CD14-positive monocyte (primary cell): ENCODE results near the gene ZDHHC11. TPM values are rescaled to one million over a fixed set of nuclear protein-coding genes. Genes with fewer than 3 reads are reported as not detected.
"Not testable (repeated sequence)": the region's sequence is repeated elsewhere in the genome, so short reads cannot be mapped to it uniquely, and the experiment has no call there.

Experiments
- DNase-seq, 3 donors: peaks; one replicate each; pipeline ENCODE4 v3.0.0-alpha.2; 2011 to 2022
- H2AFZ ChIP-seq: 2 replicates; pipeline ENCODE4 v1.6.0; 2012; ENCODE audit warnings: mild to moderate bottlenecking, low read depth, low read length, inconsistent platforms; ENCODE audit not compliant: insufficient read depth, poor library complexity, severe bottlenecking
- H3K27ac ChIP-seq, 2 donors: 1 replicate in 1 of 2; 2 replicates in 1 of 2; pipeline ENCODE4 v1.5.1; 2012 to 2013; ENCODE audit warnings: low read length in 2 of 2, control low read depth in 1 of 2, inconsistent platforms in 1 of 2, low read depth in 1 of 2, mild to moderate bottlenecking in 1 of 2
- H3K27me3 ChIP-seq, 2 donors: one replicate each; pipeline versions ENCODE4 v1.6.0 to v1.6.1; 2011 to 2013; ENCODE audit warnings: low read length in 2 of 2; ENCODE audit not compliant: control insufficient read depth in 2 of 2, insufficient read depth in 2 of 2
- H3K36me3 ChIP-seq, 2 donors: replicated peaks in 1 of 2; 1 replicate in 1 of 2; 2 replicates in 1 of 2; pipeline versions ENCODE4 v1.5.1 to v1.6.1; 2012 to 2013; ENCODE audit warnings: low read length in 2 of 2, control low read depth in 1 of 2, inconsistent platforms in 1 of 2, mild to moderate bottlenecking in 1 of 2; ENCODE audit not compliant: insufficient read depth in 2 of 2, control insufficient read depth in 1 of 2
- H3K4me1 ChIP-seq, 2 donors: 1 replicate in 1 of 2; 2 replicates in 1 of 2; pipeline versions ENCODE4 v1.5.1 to v1.6.1; 2012 to 2013; ENCODE audit warnings: low read length in 2 of 2, control low read depth in 1 of 2, inconsistent platforms in 1 of 2, mild to moderate bottlenecking in 1 of 2, moderate library complexity in 1 of 2; ENCODE audit not compliant: insufficient read depth in 2 of 2, control insufficient read depth in 1 of 2
- H3K4me2 ChIP-seq: replicated peaks from 2 replicates; pipeline ENCODE3; 2012; ENCODE audit warnings: low read length, moderate library complexity, mild to moderate bottlenecking; ENCODE audit not compliant: poor library complexity, severe bottlenecking; ENCODE audit errors: extremely low read depth
- H3K4me3 ChIP-seq, 3 experiments: fragments of 200-600 bp in 1 of 3; sonication (generic) in 1 of 3; replicated peaks in 1 of 3; 1 replicate in 2 of 3; 2 replicates in 1 of 3; pipeline ENCODE4 v1.5.1; 2011 to 2013; ENCODE audit warnings: low read length in 3 of 3, mild to moderate bottlenecking in 3 of 3, control low read depth in 2 of 3, low read depth in 2 of 3, inconsistent platforms in 1 of 3, moderate library complexity in 1 of 3
- H3K79me2 ChIP-seq: 2 replicates; pipeline ENCODE4 v1.6.0; 2012; ENCODE audit warnings: mild to moderate bottlenecking, control low read depth, inconsistent platforms, low read length, moderate library complexity; ENCODE audit not compliant: insufficient read depth
- H3K9ac ChIP-seq: 2 replicates; pipeline ENCODE4 v1.6.0; 2017; ENCODE audit warnings: low read length, mild to moderate bottlenecking; ENCODE audit not compliant: insufficient read depth, poor library complexity, severe bottlenecking
- H3K9me3 ChIP-seq, 2 donors: replicated peaks in 1 of 2; 1 replicate in 1 of 2; 2 replicates in 1 of 2; pipeline versions ENCODE4 v1.5.1 to v1.6.1; 2012 to 2013; ENCODE audit warnings: low read length in 2 of 2, control low read depth in 1 of 2; ENCODE audit not compliant: control insufficient read depth in 1 of 2, insufficient read depth in 1 of 2
- H4K20me1 ChIP-seq: 2 replicates; pipeline ENCODE4 v1.6.0; 2012; ENCODE audit warnings: mild to moderate bottlenecking, low read length, control low read depth, moderate library complexity; ENCODE audit not compliant: insufficient read depth
- H3K27ac Mint-ChIP-seq, 7 donors: one replicate each; pipeline ENCODE4 v1.8.0; 2020; ENCODE audit warnings: mild to moderate bottlenecking in 7 of 7, mixed read lengths in 7 of 7, moderate library complexity in 6 of 7, inconsistent platforms in 2 of 7
- H3K27me3 Mint-ChIP-seq, 3 donors: one replicate each; pipeline ENCODE4 v1.8.0; 2021 to 2022; ENCODE audit warnings: low read depth in 3 of 3, mild to moderate bottlenecking in 3 of 3, mixed read lengths in 3 of 3, moderate library complexity in 3 of 3, inconsistent platforms in 1 of 3
- H3K36me3 Mint-ChIP-seq, 2 donors: one replicate each; pipeline ENCODE4 v1.8.0; 2020; ENCODE audit warnings: mixed read lengths in 2 of 2, inconsistent platforms in 1 of 2, mild to moderate bottlenecking in 1 of 2
- H3K4me1 Mint-ChIP-seq: one replicate; pipeline ENCODE4 v1.8.0; 2020; ENCODE audit warnings: mild to moderate bottlenecking, mixed read lengths
- H3K4me3 Mint-ChIP-seq, 2 donors: one replicate each; pipeline ENCODE4 v1.8.0; 2020; ENCODE audit warnings: mild to moderate bottlenecking in 2 of 2, mixed read lengths in 2 of 2, moderate library complexity in 1 of 2
- H3K9me3 Mint-ChIP-seq, 7 donors: one replicate each; pipeline ENCODE4 v1.8.0; 2020 to 2022; ENCODE audit warnings: mixed read lengths in 7 of 7, mild to moderate bottlenecking in 6 of 7, moderate library complexity in 6 of 7, inconsistent platforms in 2 of 7
- WGBS: methylation state at CpG from one replicate; pipeline ENCODE4 v1.1.5; 2013; ENCODE audit warnings: missing lambda C conversion rate; ENCODE audit not compliant: insufficient coverage; 5-methylcytosine and 5-hydroxymethylcytosine counted together
- intact Hi-C, 2 donors: fragments of 100-400 bp; cut with micrococcal nuclease; formaldehyde crosslinking; loops; one replicate each; pipeline versions ENCODE4 v1.15.0 to v1.15.1; 2023
- polyA plus RNA-seq, 3 donors: library from polyadenylated mRNA; depleted of rRNA in 1 of 3; unstranded in 2 of 3; stranded (reverse) in 1 of 3; fragments of 300-500 nt in 2 of 3; fragments of >200 nt in 1 of 3; fragmentation: Illumina TruSeq in 2 of 3; gene quantifications; 1 replicate in 2 of 3; 2 replicates in 1 of 3; pipeline ENCODE4 v1.2.3, GENCODE V29; 2012 to 2021

The ZDHHC11 gene
- polyA plus RNA-seq, 3 donors, result 1.8 TPM; not detected in 2

- H3K9ac ChIP-seq, H3K9me3 Mint-ChIP-seq, intact Hi-C loops, H3K27ac ChIP-seq, DNase-seq, H3K4me1 Mint-ChIP-seq, H2AFZ ChIP-seq, H4K20me1 ChIP-seq, H3K79me2 ChIP-seq, H3K27ac Mint-ChIP-seq, H3K4me2 ChIP-seq, H3K9me3 ChIP-seq, H3K36me3 Mint-ChIP-seq, H3K4me1 ChIP-seq, H3K4me3 Mint-ChIP-seq, H3K36me3 ChIP-seq, H3K4me3 ChIP-seq: not testable (repeated sequence)
- peaks cover 10 to 27% (median 17%) of the 10 kb centered on the region in 3 donors for H3K27me3 Mint-ChIP-seq
- 97% methylated on average over 14 of the region's 17 CpGs for WGBS
- peaks cover 2 to 13% of the 10 kb centered on the region in 2 donors for H3K27me3 ChIP-seq
Observed at GRCh38 chr5:780571-780970, 70.2 kb downstream of the ZDHHC11 start.

- H3K9me3 ChIP-seq, H3K36me3 ChIP-seq, H3K4me1 ChIP-seq, H3K27me3 ChIP-seq, H3K79me2 ChIP-seq, H4K20me1 ChIP-seq, H3K36me3 Mint-ChIP-seq, DNase-seq, H3K4me1 Mint-ChIP-seq, H2AFZ ChIP-seq, H3K4me2 ChIP-seq, H3K4me3 Mint-ChIP-seq, H3K4me3 ChIP-seq, intact Hi-C loops, H3K9ac ChIP-seq, H3K27ac Mint-ChIP-seq, H3K9me3 Mint-ChIP-seq, H3K27ac ChIP-seq: not testable (repeated sequence)
- peaks cover 4 to 12% (median 9%) of the 10 kb centered on the region in 3 donors for H3K27me3 Mint-ChIP-seq
- 90% methylated on average over 2 of the region's 9 CpGs for WGBS
Observed at GRCh38 chr5:778967-779366, 71.8 kb downstream of the ZDHHC11 start.

- intact Hi-C loops, H3K27ac Mint-ChIP-seq, H3K27me3 Mint-ChIP-seq, H3K4me3 Mint-ChIP-seq, H3K4me2 ChIP-seq, DNase-seq, H3K9me3 Mint-ChIP-seq, H2AFZ ChIP-seq, H3K4me1 ChIP-seq, H3K9ac ChIP-seq, H3K36me3 Mint-ChIP-seq, H3K9me3 ChIP-seq, H3K4me1 Mint-ChIP-seq, H3K36me3 ChIP-seq, H3K27ac ChIP-seq, H4K20me1 ChIP-seq, H3K79me2 ChIP-seq, H3K4me3 ChIP-seq, H3K27me3 ChIP-seq: not testable (repeated sequence)
- no CpG with 5 or more reads among the region's 6 CpGs for WGBS
Observed at GRCh38 chr5:778421-778820, 72.4 kb downstream of the ZDHHC11 start.
